H9 (cell line): ENCODE measurements around the gene GCNT2. TPM values are rescaled to one million over a fixed set of nuclear protein-coding genes. Genes with fewer than 3 reads are reported as not detected.
A peak's percentile ranks its signal among the peaks of the same experiment; 100 is the strongest.

Experiments used
- DNase-seq: peaks from one replicate; pipeline ENCODE4 v3.0.0-alpha.2; 2017
- H2AFZ ChIP-seq: one replicate; pipeline ENCODE4 v1.6.1; 2013; ENCODE audit warnings: mild to moderate bottlenecking, low read length, control low read depth, moderate library complexity
- H2AK5ac ChIP-seq: 2 replicates; pipeline ENCODE4 v1.6.1; 2013; ENCODE audit warnings: low read length, control low read depth, mixed read lengths; ENCODE audit not compliant: insufficient read length
- H2BK120ac ChIP-seq: one replicate; pipeline ENCODE4 v1.6.1; 2013; ENCODE audit warnings: low read depth, mild to moderate bottlenecking, low read length, control low read depth, inconsistent platforms; ENCODE audit not compliant: poor library complexity, severe bottlenecking
- H2BK12ac ChIP-seq: 2 replicates; pipeline ENCODE4 v1.6.1; 2013; ENCODE audit warnings: low read length, control low read depth, mixed read lengths, low read depth; ENCODE audit not compliant: insufficient read length
- H2BK15ac ChIP-seq: 2 replicates; pipeline ENCODE4 v1.6.1; 2013; ENCODE audit warnings: low read depth, low read length, control low read depth
- H2BK20ac ChIP-seq: one replicate; pipeline ENCODE4 v1.6.1; 2013; ENCODE audit warnings: low read depth, mild to moderate bottlenecking, low read length, control low read depth, inconsistent platforms; ENCODE audit not compliant: poor library complexity, severe bottlenecking
- H2BK5ac ChIP-seq: 2 replicates; pipeline ENCODE4 v1.6.1; 2013; ENCODE audit warnings: low read length, control low read depth, mixed read lengths; ENCODE audit not compliant: insufficient read length
- H3K14ac ChIP-seq: 2 replicates; pipeline ENCODE4 v1.6.1; 2013; ENCODE audit warnings: low read length, control low read depth; ENCODE audit not compliant: insufficient read depth
- H3K18ac ChIP-seq: 2 replicates; pipeline ENCODE4 v1.6.1; 2013; ENCODE audit warnings: low read depth, mild to moderate bottlenecking, mixed read lengths, low read length, control low read depth; ENCODE audit not compliant: insufficient read length
- H3K23ac ChIP-seq: 2 replicates; pipeline ENCODE4 v1.6.1; 2013; ENCODE audit warnings: low read length, control low read depth, mixed read lengths, low read depth; ENCODE audit not compliant: insufficient read length
- H3K23me2 ChIP-seq: 2 replicates; pipeline ENCODE4 v1.6.1; 2013; ENCODE audit warnings: low read depth, mild to moderate bottlenecking, mixed read lengths, low read length, control low read depth; ENCODE audit not compliant: insufficient read length, poor library complexity, severe bottlenecking
- H3K27ac ChIP-seq: 2 replicates; pipeline ENCODE4 v1.5.1; 2013; ENCODE audit warnings: low read length, control low read depth, mixed read lengths, low read depth; ENCODE audit not compliant: insufficient read length
- H3K27me3 ChIP-seq: 2 replicates; pipeline ENCODE4 v1.6.1; 2013; ENCODE audit warnings: low read length, control low read depth, inconsistent platforms; ENCODE audit not compliant: insufficient read depth
- H3K4ac ChIP-seq: 2 replicates; pipeline ENCODE4 v1.6.1; 2013; ENCODE audit warnings: low read depth, mild to moderate bottlenecking, control low read depth, inconsistent platforms, low read length, moderate library complexity
- H3K4me1 ChIP-seq: 2 replicates; pipeline ENCODE4 v1.6.1; 2013; ENCODE audit warnings: low read length, control low read depth, inconsistent platforms; ENCODE audit not compliant: insufficient read depth
- H3K4me2 ChIP-seq: 2 replicates; pipeline ENCODE4 v1.6.1; 2013; ENCODE audit warnings: low read length, control low read depth, mixed read lengths; ENCODE audit not compliant: insufficient read length, insufficient read depth
- H3K56ac ChIP-seq: 2 replicates; pipeline ENCODE4 v1.6.1; 2013; ENCODE audit warnings: low read depth, mild to moderate bottlenecking, mixed read lengths, low read length, control low read depth; ENCODE audit not compliant: insufficient read length
- H3K79me1 ChIP-seq: 2 replicates; pipeline ENCODE4 v1.6.1; 2013; ENCODE audit warnings: low read depth, mild to moderate bottlenecking, moderate library complexity, low read length, control low read depth, inconsistent platforms; ENCODE audit not compliant: insufficient read depth, poor library complexity, severe bottlenecking
- H3K79me2 ChIP-seq: 2 replicates; pipeline ENCODE4 v1.6.1; 2013; ENCODE audit warnings: low read length, control low read depth, inconsistent platforms; ENCODE audit not compliant: insufficient read depth
- H3K9ac ChIP-seq: 2 replicates; pipeline ENCODE4 v1.6.1; 2013; ENCODE audit warnings: low read length, control low read depth, mixed read lengths; ENCODE audit not compliant: insufficient read length; ENCODE audit errors: extremely low read depth
- H3K9me3 ChIP-seq: one replicate; pipeline ENCODE4 v1.6.1; 2013; ENCODE audit warnings: low read depth, low read length, inconsistent platforms; ENCODE audit not compliant: control insufficient read depth
- H3T11ph ChIP-seq: one replicate; pipeline ENCODE4 v1.6.1; 2013; ENCODE audit warnings: mild to moderate bottlenecking, low read length, control low read depth, inconsistent platforms
- H4K20me1 ChIP-seq: one replicate; pipeline ENCODE4 v1.6.1; 2013; ENCODE audit not compliant: control insufficient read depth, insufficient read length, insufficient read depth
- H4K5ac ChIP-seq: 2 replicates; pipeline ENCODE4 v1.6.1; 2013; ENCODE audit warnings: low read depth, mild to moderate bottlenecking, mixed read lengths, low read length, control low read depth; ENCODE audit not compliant: insufficient read length
- H4K8ac ChIP-seq: replicated peaks from 2 replicates; pipeline ENCODE4 v1.6.1; 2013; ENCODE audit warnings: low read length, control low read depth, mixed read lengths, low read depth; ENCODE audit not compliant: insufficient read length
- H4K91ac ChIP-seq: 2 replicates; pipeline ENCODE4 v1.6.1; 2013; ENCODE audit warnings: low read depth, mild to moderate bottlenecking, moderate library complexity, mixed read lengths, low read length, control low read depth; ENCODE audit not compliant: insufficient read length
- H3K27ac Mint-ChIP-seq, 3 experiments: 2 replicates in 2 of 3; 3 replicates in 1 of 3; pipeline ENCODE4 v1.8.0; 2020 to 2021; ENCODE audit warnings: mixed read lengths in 3 of 3, mild to moderate bottlenecking in 1 of 3, moderate library complexity in 1 of 3
- H3K27me3 Mint-ChIP-seq: 2 replicates; pipeline ENCODE4 v1.8.0; 2021; ENCODE audit warnings: low read depth, mild to moderate bottlenecking, moderate library complexity, mixed read lengths
- H3K36me3 Mint-ChIP-seq, 3 experiments: 2 replicates in 2 of 3; 3 replicates in 1 of 3; pipeline ENCODE4 v1.8.0; 2020 to 2021; ENCODE audit warnings: low read depth in 3 of 3, mixed read lengths in 3 of 3; ENCODE audit not compliant: insufficient read depth in 1 of 3
- H3K4me1 Mint-ChIP-seq, 2 experiments: 2 replicates each; pipeline ENCODE4 v1.8.0; 2020; ENCODE audit warnings: mixed read lengths in 2 of 2
- H3K4me3 Mint-ChIP-seq, 2 experiments: 2 replicates in 1 of 2; 3 replicates in 1 of 2; pipeline ENCODE4 v1.8.0; 2020 to 2021; ENCODE audit warnings: mild to moderate bottlenecking in 2 of 2, mixed read lengths in 2 of 2, moderate library complexity in 1 of 2
- H3K9me3 Mint-ChIP-seq, 2 experiments: 2 replicates in 1 of 2; 3 replicates in 1 of 2; pipeline ENCODE4 v1.8.0; 2020; ENCODE audit warnings: mild to moderate bottlenecking in 2 of 2, mixed read lengths in 2 of 2, moderate library complexity in 1 of 2
- WGBS: extraction: QIAGEN DNeasy Blood & Tissue Kit; methylation state at CpG from one replicate; pipeline ENCODE4 v1.1.7; 2013; ENCODE audit warnings: missing lambda C conversion rate, low lambda C conversion rate, mixed read lengths; ENCODE audit not compliant: insufficient read length; ENCODE audit errors: extremely low coverage; 5-methylcytosine and 5-hydroxymethylcytosine counted together
- total RNA-seq: library from RNA; stranded (reverse); gene quantifications from 2 replicates; pipeline ENCODE4 v1.2.1, GENCODE V29; 2021
- TF ChIP-seq, protein P1 (sequence below): fragments of 200-600 bp; sonication (generic); conservative IDR thresholded peaks from 3 replicates; pipeline ENCODE4 v1.8.0; 2021; ENCODE audit warnings: antibody characterized with exemption, mild to moderate bottlenecking

The GCNT2 gene
- total RNA-seq, 1 experiment from 2014 or later: 41.7 TPM

DNA sequence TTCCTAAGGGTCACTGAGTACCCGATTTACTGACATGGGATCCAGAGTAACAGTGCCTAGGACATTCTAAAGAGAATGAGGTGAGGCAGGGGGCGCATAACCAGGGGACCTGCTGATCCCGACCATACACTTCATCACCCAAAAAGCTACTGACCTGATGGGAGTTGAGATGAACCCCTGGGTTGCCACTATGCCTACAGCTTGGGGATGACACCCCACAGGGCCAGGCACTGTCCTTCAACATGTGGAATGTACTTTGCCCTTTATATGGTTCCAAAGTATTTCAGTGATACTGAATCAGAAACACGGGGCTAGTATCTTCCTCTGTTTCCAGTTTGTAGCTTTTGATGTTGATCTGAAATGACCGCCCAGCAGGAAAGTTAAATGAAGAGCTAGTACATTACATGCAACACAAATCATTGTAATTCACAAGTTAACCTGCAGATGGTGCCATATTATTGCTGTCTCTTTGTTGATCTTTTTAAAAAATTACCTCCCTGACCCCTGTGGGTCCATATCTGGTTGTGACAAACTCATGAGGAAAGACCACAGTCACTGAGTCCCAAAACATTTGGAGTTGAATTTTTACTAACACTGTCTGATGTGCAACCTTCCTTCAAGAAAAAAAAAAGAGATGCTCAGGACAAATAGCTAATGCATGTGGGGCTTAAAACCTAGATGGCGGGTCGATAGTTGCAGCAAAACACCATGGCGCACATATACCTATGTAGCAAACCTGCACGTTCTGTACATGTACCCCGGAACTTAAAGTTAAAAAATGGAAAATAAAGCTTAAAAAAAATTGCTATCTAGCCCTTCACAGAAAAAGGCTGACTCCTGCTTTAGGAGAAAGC lies 42.7 kb upstream of the GCNT2 start:
- Histone ChIP-seq H3K14ac (no peak overlapping the region), H3K23me2 (no peaks in the 10 kb centered on the region), H2AK5ac (no peak overlapping the region), H3K23ac (no peak overlapping the region), H4K20me1 (no peaks in the 10 kb centered on the region), H2AFZ (no peak overlapping the region), H3T11ph (no peak overlapping the region), H4K8ac (no peak overlapping the region), H3K56ac (no peak overlapping the region), H3K9me3 (no peaks in the 10 kb centered on the region), H3K4me2 (no peak overlapping the region), H4K91ac (no peak overlapping the region), H4K5ac (no peak overlapping the region), H2BK20ac (no peak overlapping the region), H3K27ac (no peak overlapping the region), H2BK120ac (no peak overlapping the region), H2BK5ac (no peak overlapping the region), H2BK15ac (no peak overlapping the region), H3K18ac (no peak overlapping the region), H3K4me1 (no peaks in the 10 kb centered on the region), H3K9ac (no peak overlapping the region), H3K79me2 (no peaks in the 10 kb centered on the region), H3K4ac (no peak overlapping the region), H3K79me1 (no peaks in the 10 kb centered on the region), H3K27me3 (no peaks in the 10 kb centered on the region), H2BK12ac (no peak overlapping the region)
- Mint-ChIP-seq H3K9me3 (peaks cover 4 to 6% of the 10 kb centered on the region in 2 experiments), H3K4me1 (peaks cover 6 to 13% of the 10 kb centered on the region in 2 experiments), H3K36me3 (no peaks in the 10 kb centered on the region; a peak in 2 of 7 replicates), H3K4me3 (no peak overlapping the region; a peak in 1 of 5 replicates), H3K27me3 (peaks cover 7% of the 10 kb centered on the region), H3K27ac (no peak overlapping the region)
- WGBS: no CpG with 5 or more reads among the region's 10 CpGs
- DNase-seq: no peak
- TF ChIP-seq, protein P1, sequence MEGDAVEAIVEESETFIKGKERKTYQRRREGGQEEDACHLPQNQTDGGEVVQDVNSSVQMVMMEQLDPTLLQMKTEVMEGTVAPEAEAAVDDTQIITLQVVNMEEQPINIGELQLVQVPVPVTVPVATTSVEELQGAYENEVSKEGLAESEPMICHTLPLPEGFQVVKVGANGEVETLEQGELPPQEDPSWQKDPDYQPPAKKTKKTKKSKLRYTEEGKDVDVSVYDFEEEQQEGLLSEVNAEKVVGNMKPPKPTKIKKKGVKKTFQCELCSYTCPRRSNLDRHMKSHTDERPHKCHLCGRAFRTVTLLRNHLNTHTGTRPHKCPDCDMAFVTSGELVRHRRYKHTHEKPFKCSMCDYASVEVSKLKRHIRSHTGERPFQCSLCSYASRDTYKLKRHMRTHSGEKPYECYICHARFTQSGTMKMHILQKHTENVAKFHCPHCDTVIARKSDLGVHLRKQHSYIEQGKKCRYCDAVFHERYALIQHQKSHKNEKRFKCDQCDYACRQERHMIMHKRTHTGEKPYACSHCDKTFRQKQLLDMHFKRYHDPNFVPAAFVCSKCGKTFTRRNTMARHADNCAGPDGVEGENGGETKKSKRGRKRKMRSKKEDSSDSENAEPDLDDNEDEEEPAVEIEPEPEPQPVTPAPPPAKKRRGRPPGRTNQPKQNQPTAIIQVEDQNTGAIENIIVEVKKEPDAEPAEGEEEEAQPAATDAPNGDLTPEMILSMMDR: peak; percentile 88
